K562 (cell line): ENCODE results near the gene ZNF41. TPM values are rescaled to one million over a fixed set of nuclear protein-coding genes. Genes with fewer than 3 reads are reported as not detected.

Source experiments
- ASH1L ChIP-seq: fragments of 450-650 bp; IDR thresholded peaks from 2 replicates; pipeline ENCODE4 v1.6.1; 2018; ENCODE audit warnings: borderline replicate concordance, mild to moderate bottlenecking, low read depth; ENCODE audit not compliant: partially characterized antibody
- ERF ChIP-seq: fragments of 450-650 bp; formaldehyde crosslinking; IDR thresholded peaks from 2 replicates; pipeline ENCODE4 v1.4.0; 2020; ENCODE audit warnings: mild to moderate bottlenecking, mixed read lengths
- KHSRP ChIP-seq: fragments of 450-650 bp; IDR thresholded peaks from 2 replicates; pipeline ENCODE4 v1.6.1; 2017
- MEIS2 ChIP-seq: fragments of 450-650 bp; IDR thresholded peaks from 2 replicates; pipeline ENCODE4 v1.6.1; 2014; ENCODE audit warnings: mild to moderate bottlenecking; ENCODE audit not compliant: partially characterized antibody
- NFE2L1 ChIP-seq: fragments of 450-650 bp; IDR thresholded peaks from 2 replicates; pipeline ENCODE4 v1.6.1; 2016; ENCODE audit warnings: missing genetic modification characterization, low read depth, mild to moderate bottlenecking, missing compliant biosample characterization, moderate library complexity, borderline replicate concordance
- NR2C2 ChIP-seq, 2 experiments: fragments of 200-800 bp in 1 of 2; sonication (Bioruptor generic) in 1 of 2; sonication (generic) in 1 of 2; formaldehyde crosslinking in 1 of 2; IDR thresholded peaks; 2 replicates each; pipeline versions ENCODE4 v1.6.1 to v1.8.0; 2016 to 2022; ENCODE audit warnings: mild to moderate bottlenecking in 1 of 2, missing compliant biosample characterization in 1 of 2, missing genetic modification characterization in 1 of 2, missing genetic modification reagents in 1 of 2
- RBM14 ChIP-seq: fragments of 200-400 bp; formaldehyde crosslinking; IDR thresholded peaks from 2 replicates; pipeline ENCODE4 v1.6.1; 2018; ENCODE audit warnings: low read depth, mild to moderate bottlenecking, low read length, moderate library complexity, borderline replicate concordance; ENCODE audit not compliant: insufficient read depth
- RUNX1 ChIP-seq: sonication (generic); IDR thresholded peaks from 2 replicates; pipeline ENCODE4 v1.6.1; 2016; ENCODE audit warnings: antibody characterized with exemption, low read depth
- SMARCA4 ChIP-seq: fragments of 450-650 bp; IDR thresholded peaks from 2 replicates; pipeline ENCODE4 v1.6.1; 2016
- SNIP1 ChIP-seq: fragments of 450-650 bp; IDR thresholded peaks from 2 replicates; pipeline ENCODE4 v1.7.1; 2017; ENCODE audit warnings: low read depth, mild to moderate bottlenecking
- ZNF274 ChIP-seq: IDR thresholded peaks from 2 replicates; pipeline ENCODE4 v1.6.1; 2011; ENCODE audit warnings: low read depth, mild to moderate bottlenecking, low read length, moderate library complexity, borderline replicate concordance
- ZNF354B ChIP-seq: fragments of 250-450 bp; sonication (Bioruptor Pico); IDR thresholded peaks from 2 replicates; pipeline ENCODE4 v1.4.0; 2020
- polyA plus RNA-seq, 8 experiments: library from polyadenylated mRNA; depleted of rRNA in 4 of 8; stranded (reverse) in 5 of 8; unstranded in 3 of 8; fragments of >200 nt; fragmentation: Nextera tagmentation in 2 of 8; fragmentation: Illumina TruSeq in 1 of 8; extraction: Ambion mirVana in 2 of 8; extraction: Trizol in 1 of 8; gene quantifications; 2 replicates each; pipeline versions ENCODE4 v1.2.1 to v1.2.3, GENCODE V29; 2011 to 2014; ENCODE audit warnings: inconsistent platforms in 1 of 8, missing spikeins in 1 of 8
- total RNA-seq, 7 experiments: library from RNA; depleted of rRNA in 6 of 7; stranded (reverse); fragments of >200 nt in 6 of 7; fragmentation: Illumina TruSeq in 2 of 7; extraction: Trizol in 2 of 7; gene quantifications; 2 replicates each; pipeline versions ENCODE4 v1.2.1 to v1.2.3, GENCODE V29; 2011 to 2021; ENCODE audit warnings: low replicate concordance in 1 of 7
- TF ChIP-seq, protein P1 (sequence below), 2 experiments: fragments of 450-650 bp in 1 of 2; sonication (generic) in 1 of 2; formaldehyde crosslinking in 1 of 2; IDR thresholded peaks; 2 replicates each; pipeline versions ENCODE4 v1.7.1 to v1.9.0; 2016 to 2022; ENCODE audit warnings: inconsistent platforms in 1 of 2, mild to moderate bottlenecking in 1 of 2, missing genetic modification reagents in 1 of 2
- TF ChIP-seq, protein P2 (sequence below): fragments of 250-450 bp; sonication (Bioruptor Pico); IDR thresholded peaks from 2 replicates; pipeline ENCODE4 v1.4.0; 2020
- TF ChIP-seq, protein P3 (sequence below): conservative IDR thresholded peaks from 2 replicates; pipeline ENCODE4 v1.6.1; 2011; ENCODE audit warnings: low read depth, mild to moderate bottlenecking, low read length; ENCODE audit not compliant: control insufficient read depth

The ZNF41 gene
- total and polyA plus RNA-seq, 9 of the 15 experiments (the other 6 are each of a cell fraction or from before 2014, with no cell fraction given), result 0.53 to 8.6 (median 6.6) TPM

DNA sequence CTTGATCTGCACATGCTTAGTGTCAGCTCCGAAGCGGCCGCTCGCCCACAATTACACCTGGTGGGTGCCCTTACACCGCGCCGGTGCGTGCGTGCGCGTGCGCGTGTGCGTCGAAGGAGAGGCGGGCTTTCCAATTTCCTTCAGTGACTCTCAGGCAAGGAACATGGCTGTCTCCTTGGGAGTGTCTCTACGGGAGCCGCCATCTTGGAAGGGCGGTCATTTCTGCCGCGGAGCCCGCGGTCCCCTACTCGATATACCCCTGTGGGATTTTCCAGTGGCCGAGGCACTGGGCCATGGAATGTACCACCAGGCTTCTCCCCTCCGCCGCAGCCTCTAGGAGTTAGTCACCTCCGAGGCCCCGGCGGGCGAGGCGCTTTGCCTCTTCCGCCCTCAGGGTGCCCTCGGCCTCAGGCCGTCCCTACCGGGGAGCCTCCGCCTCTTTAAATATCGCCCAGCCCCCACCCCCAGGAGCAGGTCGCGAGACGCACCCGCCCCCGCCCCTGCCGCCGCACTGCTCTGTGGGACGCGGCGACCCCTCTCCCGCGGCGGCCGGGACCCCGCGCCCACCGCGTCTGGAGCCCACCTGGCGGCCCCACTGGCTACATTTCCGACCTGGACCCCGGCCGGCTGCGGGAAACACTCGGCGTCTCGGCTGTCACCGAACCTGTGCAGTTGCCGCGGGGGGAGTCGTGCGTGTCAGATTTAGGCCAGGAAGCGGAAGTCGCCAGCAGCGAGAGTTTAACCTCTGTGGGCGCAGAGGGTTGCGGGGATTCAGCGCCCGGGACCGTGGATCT lies at the start of gene ZNF41 (continued):
- TF ChIP-seq, protein P1, sequence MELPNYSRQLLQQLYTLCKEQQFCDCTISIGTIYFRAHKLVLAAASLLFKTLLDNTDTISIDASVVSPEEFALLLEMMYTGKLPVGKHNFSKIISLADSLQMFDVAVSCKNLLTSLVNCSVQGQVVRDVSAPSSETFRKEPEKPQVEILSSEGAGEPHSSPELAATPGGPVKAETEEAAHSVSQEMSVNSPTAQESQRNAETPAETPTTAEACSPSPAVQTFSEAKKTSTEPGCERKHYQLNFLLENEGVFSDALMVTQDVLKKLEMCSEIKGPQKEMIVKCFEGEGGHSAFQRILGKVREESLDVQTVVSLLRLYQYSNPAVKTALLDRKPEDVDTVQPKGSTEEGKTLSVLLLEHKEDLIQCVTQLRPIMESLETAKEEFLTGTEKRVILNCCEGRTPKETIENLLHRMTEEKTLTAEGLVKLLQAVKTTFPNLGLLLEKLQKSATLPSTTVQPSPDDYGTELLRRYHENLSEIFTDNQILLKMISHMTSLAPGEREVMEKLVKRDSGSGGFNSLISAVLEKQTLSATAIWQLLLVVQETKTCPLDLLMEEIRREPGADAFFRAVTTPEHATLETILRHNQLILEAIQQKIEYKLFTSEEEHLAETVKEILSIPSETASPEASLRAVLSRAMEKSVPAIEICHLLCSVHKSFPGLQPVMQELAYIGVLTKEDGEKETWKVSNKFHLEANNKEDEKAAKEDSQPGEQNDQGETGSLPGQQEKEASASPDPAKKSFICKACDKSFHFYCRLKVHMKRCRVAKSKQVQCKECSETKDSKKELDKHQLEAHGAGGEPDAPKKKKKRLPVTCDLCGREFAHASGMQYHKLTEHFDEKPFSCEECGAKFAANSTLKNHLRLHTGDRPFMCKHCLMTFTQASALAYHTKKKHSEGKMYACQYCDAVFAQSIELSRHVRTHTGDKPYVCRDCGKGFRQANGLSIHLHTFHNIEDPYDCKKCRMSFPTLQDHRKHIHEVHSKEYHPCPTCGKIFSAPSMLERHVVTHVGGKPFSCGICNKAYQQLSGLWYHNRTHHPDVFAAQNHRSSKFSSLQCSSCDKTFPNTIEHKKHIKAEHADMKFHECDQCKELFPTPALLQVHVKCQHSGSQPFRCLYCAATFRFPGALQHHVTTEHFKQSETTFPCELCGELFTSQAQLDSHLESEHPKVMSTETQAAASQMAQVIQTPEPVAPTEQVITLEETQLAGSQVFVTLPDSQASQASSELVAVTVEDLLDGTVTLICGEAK (IDR thresholded peaks at IDR 0.05), result peak; percentile 83
- TF ChIP-seq, protein P1 (CRISPR knock-in tag; IDR thresholded peaks at IDR 0.05), result no peak
- TF ChIP-seq ERF (CRISPR knock-in tag), result no peak
- TF ChIP-seq, protein P2, sequence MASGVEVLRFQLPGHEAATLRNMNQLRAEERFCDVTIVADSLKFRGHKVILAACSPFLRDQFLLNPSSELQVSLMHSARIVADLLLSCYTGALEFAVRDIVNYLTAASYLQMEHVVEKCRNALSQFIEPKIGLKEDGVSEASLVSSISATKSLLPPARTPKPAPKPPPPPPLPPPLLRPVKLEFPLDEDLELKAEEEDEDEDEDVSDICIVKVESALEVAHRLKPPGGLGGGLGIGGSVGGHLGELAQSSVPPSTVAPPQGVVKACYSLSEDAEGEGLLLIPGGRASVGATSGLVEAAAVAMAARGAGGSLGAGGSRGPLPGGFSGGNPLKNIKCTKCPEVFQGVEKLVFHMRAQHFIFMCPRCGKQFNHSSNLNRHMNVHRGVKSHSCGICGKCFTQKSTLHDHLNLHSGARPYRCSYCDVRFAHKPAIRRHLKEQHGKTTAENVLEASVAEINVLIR (CRISPR knock-in tag), result no peak
- TF ChIP-seq NR2C2 (CRISPR knock-in tag; IDR thresholded peaks at IDR 0.05), result no peak
- TF ChIP-seq NR2C2 (tag; IDR thresholded peaks at IDR 0.05), result peak; percentile 91
- no peak for TF ChIP-seq KHSRP
- no peak for TF ChIP-seq ASH1L
- TF ChIP-seq MEIS2, result peak; percentile 76
- TF ChIP-seq, protein P3, sequence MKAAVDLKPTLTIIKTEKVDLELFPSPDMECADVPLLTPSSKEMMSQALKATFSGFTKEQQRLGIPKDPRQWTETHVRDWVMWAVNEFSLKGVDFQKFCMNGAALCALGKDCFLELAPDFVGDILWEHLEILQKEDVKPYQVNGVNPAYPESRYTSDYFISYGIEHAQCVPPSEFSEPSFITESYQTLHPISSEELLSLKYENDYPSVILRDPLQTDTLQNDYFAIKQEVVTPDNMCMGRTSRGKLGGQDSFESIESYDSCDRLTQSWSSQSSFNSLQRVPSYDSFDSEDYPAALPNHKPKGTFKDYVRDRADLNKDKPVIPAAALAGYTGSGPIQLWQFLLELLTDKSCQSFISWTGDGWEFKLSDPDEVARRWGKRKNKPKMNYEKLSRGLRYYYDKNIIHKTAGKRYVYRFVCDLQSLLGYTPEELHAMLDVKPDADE, result 0 out of 2 replicates have a peak, but pooled peaks have one; percentile 10
- TF ChIP-seq ZNF354B, result no peak
- no peak for TF ChIP-seq SNIP1
- TF ChIP-seq SMARCA4, result no peak
- TF ChIP-seq NFE2L1 (tag), result no peak
- no peak for TF ChIP-seq ZNF274
- no peak for TF ChIP-seq RUNX1
- TF ChIP-seq RBM14, result no peak
